HG02678 (cell line): ENCODE measurements around the gene LRP1.

Experiments used
- ATAC-seq: cut with Tn5 transposase; IDR thresholded peaks from one replicate; pipeline ENCODE4 v1.9.1; 2021; ENCODE audit warnings: mild to moderate bottlenecking, moderate library complexity; ENCODE audit not compliant: unreplicated experiment

The LRP1 gene

DNA sequence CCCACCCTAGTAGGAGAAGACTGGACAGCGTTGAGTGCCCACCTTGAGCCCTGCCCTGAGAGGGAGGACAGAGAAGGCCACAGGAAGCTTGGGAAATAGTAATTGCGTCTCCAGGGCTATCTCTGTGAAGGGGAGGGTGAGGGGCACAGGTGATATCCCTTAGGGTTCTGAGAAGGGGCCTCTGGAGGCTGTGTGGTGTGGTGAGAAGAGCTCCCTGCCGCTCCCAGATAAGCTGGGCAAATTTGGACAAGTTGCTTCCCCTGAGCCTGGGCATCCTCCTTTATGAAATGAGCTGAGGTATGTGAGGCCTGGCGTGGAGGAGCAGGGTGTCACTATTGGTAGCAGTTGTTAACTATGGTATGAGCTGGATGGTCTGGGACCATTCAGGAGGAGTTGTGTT, 42.6 kb downstream of the LRP1 start:
- ATAC-seq: no peak

DNA sequence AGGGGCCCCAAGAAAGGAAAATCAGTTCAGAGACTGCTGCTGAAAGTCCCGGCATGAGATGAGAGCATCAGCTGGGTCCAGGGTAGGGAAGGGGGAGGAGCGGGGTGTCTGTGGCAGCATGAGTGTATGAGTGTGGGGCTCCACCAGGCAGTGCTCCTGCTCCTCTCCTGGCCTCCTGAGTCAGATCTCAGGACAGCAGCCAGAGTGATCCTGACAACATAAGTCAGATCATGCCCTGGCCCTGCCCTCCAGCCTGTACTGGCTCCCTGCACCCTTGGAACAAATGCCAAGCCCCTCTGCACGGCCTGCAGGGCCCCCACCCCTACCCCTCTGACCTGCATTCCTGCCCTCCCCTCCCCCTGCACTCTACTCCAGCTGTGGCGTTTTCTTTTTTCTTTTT, 43.4 kb downstream of the LRP1 start:
- ATAC-seq: no peak

DNA sequence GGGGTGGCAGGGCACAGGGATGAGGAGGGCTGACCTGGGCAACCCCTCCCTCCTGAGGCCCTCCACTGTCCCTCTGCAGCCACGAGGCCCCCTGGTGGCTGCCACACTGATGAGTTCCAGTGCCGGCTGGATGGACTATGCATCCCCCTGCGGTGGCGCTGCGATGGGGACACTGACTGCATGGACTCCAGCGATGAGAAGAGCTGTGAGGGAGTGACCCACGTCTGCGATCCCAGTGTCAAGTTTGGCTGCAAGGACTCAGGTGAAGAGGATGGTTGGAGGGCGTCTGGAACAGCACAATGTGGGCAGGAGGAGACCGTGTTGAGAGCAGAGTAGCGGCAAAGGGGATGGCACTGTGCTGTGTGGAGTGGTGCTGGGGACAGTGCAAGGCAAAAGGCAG, 44.8 kb downstream of the LRP1 start:
- ATAC-seq: no peak

DNA sequence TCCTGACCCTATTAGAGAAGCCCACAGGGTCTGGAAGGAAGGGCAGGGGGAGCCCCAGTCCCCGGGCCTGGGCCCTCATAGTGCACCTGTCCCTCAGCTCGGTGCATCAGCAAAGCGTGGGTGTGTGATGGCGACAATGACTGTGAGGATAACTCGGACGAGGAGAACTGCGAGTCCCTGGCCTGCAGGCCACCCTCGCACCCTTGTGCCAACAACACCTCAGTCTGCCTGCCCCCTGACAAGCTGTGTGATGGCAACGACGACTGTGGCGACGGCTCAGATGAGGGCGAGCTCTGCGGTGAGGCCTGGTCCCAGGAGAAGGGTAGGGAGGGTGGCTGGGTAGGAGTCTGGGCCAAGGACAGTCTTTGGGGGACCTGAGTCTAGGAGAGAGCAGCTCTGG, 45.4 kb downstream of the LRP1 start:
- ATAC-seq: no peak

DNA sequence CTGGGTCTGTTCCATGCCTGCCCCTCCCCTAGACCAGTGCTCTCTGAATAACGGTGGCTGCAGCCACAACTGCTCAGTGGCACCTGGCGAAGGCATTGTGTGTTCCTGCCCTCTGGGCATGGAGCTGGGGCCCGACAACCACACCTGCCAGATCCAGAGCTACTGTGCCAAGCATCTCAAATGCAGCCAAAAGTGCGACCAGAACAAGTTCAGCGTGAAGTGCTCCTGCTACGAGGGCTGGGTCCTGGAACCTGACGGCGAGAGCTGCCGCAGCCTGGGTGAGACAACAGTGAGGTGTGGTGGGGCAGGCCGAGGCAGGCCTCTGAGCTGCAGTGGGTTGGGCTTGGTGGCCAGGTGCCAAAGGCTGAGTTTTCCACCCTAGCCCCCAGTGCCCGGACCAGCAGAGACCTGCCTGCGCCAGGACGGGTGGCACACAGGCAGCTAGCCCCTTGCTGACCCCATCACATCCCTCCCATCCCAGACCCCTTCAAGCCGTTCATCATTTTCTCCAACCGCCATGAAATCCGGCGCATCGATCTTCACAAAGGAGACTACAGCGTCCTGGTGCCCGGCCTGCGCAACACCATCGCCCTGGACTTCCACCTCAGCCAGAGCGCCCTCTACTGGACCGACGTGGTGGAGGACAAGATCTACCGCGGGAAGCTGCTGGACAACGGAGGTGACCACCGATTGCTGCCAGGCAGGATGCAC, 47.3 kb downstream of the LRP1 start:
- no peak for ATAC-seq

DNA sequence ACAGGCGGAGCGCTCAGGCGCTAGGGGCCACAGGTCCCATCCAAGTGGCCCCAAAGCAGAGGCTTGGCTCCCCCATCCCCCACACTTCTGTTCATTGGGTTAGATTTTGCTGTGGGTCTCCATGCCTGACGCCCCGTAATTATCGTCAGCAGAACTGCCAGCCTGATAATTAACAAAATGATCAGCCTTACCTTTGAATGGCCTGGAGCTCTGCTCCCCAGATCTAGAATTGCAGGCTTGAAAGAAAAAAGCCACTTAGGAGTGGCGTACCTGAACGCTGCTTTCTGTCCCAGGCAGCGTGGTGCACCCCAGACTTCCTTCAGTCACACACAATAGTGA, 47.8 kb downstream of the LRP1 start:
- ATAC-seq: no peak

DNA sequence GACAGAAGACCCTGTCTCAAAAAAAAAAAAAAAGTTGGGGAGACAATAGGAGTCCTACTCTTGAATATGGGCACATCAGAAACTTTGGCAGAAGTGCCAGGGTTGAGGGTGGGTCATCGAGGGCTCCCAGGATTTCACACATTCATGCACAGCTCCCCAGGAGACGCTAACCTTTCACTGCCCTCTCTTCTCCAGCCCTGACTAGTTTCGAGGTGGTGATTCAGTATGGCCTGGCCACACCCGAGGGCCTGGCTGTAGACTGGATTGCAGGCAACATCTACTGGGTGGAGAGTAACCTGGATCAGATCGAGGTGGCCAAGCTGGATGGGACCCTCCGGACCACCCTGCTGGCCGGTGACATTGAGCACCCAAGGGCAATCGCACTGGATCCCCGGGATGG, 48.6 kb downstream of the LRP1 start:
- no peak for ATAC-seq

DNA sequence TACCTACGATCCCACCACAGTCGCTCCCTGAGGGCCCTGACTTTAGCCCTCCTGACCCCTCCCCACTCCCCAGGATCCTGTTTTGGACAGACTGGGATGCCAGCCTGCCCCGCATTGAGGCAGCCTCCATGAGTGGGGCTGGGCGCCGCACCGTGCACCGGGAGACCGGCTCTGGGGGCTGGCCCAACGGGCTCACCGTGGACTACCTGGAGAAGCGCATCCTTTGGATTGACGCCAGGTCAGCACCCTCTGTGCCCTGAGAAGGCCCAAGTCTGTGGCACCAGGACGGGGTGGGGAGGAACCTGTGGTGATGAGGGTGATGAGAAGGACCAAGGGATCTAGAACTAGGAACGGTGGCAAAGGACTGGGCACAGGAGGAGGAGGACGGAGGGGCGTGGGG, 49.1 kb downstream of the LRP1 start:
- no peak for ATAC-seq

DNA sequence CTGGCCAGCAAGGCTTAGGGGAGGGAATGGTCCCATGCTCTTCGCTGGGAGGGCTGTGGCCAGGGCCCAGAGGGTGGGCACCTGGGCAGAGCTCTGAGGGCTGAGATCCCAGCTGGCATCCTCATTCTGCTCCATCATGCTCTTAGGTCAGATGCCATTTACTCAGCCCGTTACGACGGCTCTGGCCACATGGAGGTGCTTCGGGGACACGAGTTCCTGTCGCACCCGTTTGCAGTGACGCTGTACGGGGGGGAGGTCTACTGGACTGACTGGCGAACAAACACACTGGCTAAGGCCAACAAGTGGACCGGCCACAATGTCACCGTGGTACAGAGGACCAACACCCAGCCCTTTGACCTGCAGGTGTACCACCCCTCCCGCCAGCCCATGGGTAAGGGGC, 49.9 kb downstream of the LRP1 start:
- ATAC-seq: no peak

DNA sequence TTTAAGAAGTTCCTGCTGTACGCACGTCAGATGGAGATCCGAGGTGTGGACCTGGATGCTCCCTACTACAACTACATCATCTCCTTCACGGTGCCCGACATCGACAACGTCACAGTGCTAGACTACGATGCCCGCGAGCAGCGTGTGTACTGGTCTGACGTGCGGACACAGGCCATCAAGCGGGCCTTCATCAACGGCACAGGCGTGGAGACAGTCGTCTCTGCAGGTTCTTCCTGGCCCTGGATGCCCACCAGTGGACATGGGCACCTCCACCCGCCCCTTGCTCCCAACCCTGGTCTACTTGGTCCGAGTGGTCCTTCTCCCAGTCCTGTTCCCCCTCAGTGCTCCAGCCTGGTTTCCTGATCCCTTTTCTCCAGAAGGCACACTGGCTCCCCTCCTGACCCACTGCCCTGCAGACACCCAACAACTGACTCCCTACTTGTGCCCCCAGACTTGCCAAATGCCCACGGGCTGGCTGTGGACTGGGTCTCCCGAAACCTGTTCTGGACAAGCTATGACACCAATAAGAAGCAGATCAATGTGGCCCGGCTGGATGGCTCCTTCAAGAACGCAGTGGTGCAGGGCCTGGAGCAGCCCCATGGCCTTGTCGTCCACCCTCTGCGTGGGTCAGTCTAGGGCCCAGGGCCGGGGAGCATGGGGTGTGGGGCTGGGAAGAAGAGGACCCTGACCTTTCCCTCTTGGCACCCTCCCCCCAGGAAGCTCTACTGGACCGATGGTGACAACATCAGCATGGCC, 51.2 kb downstream of the LRP1 start:
- no peak for ATAC-seq

DNA sequence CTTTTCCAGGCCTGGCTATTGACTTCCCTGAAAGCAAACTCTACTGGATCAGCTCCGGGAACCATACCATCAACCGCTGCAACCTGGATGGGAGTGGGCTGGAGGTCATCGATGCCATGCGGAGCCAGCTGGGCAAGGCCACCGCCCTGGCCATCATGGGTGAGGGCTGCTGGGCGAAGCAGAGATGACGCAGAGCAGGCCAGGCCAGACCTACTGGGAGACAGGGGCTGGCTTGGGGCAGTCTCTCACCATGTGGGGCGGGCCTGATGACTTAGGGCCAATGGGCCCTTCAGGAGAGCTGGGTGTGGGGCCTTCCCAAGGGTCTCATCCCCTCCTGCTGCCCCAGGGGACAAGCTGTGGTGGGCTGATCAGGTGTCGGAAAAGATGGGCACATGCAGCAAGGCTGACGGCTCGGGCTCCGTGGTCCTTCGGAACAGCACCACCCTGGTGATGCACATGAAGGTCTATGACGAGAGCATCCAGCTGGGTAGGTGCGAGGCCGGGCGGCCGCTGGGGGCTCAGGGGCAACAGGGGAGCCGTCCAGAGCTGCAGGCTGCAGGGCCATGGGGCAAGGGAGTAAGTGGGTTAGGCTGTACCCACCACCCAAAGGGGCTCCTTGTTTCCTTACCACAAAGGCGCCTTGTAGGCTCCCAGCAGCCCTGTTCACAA, 52.2 kb downstream of the LRP1 start:
- no peak for ATAC-seq

DNA sequence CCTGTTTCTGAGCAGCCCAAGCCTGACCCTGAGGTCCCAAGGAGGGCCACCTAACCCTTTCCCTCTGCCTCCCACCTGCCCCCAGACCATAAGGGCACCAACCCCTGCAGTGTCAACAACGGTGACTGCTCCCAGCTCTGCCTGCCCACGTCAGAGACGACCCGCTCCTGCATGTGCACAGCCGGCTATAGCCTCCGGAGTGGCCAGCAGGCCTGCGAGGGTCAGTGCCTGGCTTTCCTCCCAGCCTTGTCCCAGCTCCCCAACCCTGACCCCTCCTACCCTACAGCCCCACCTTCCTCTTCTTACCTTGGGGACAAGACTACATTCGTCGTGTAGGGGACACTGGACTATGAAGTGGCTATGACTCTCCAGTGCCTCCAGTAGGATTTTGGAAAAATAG, 52.8 kb downstream of the LRP1 start:
- no peak for ATAC-seq

DNA sequence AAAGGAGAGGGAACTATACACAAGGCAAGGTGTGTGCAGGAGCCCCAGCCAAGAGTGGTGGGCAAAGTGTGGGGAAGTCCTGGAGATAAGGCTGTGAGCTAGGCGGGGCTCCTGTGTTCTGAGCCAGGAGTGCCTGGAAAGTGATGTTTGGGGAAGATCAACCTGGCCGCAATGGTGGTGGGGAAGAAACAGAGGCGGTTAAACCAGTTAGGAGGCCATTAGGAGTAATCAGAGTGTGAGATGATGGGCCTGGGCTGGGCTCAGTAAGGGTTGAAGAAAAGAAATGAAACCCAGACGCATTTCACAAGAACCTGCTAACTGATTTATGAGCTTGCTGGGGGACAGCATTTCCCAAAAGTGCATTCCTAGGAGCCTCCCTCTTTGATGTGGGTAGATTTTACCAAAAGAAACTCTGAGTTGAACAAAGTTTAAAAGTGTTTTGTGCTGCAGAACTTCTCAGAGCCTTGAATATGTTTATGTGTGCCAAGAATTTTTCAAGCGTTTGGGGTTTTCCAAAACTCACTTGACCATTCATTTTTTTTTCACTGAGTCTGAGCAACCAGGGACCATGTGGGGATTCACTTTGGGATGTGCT, 53.4 kb downstream of the LRP1 start:
- ATAC-seq: no peak

DNA sequence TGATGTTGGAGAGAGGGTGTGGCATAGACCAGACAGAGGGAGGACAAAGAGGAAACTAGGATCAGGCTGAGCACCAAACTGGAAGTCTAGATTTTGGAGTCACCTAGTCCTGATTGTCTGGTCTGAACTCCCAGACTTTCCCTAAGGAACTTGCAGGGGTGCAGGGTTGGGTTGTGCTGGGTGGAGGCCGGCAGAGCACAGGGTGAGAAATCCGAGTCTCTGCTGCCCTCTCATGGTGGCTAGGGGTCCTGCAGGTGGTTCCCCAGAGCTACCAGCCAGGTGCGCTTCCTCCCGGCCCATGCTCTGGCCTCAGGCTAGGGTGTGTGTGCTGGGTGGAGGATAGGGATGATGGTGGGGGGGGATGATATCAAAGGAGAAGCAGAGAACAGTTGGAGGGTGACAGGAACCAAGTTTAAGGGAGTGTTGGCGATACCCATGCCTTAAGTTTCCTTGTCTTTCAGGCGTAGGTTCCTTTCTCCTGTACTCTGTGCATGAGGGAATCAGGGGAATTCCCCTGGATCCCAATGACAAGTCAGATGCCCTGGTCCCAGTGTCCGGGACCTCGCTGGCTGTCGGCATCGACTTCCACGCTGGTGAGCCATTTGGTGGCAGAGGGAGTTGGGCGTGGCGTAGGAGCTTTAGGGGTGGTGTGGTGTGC, 54.8 kb downstream of the LRP1 start:
- ATAC-seq: peak; percentile 91

DNA sequence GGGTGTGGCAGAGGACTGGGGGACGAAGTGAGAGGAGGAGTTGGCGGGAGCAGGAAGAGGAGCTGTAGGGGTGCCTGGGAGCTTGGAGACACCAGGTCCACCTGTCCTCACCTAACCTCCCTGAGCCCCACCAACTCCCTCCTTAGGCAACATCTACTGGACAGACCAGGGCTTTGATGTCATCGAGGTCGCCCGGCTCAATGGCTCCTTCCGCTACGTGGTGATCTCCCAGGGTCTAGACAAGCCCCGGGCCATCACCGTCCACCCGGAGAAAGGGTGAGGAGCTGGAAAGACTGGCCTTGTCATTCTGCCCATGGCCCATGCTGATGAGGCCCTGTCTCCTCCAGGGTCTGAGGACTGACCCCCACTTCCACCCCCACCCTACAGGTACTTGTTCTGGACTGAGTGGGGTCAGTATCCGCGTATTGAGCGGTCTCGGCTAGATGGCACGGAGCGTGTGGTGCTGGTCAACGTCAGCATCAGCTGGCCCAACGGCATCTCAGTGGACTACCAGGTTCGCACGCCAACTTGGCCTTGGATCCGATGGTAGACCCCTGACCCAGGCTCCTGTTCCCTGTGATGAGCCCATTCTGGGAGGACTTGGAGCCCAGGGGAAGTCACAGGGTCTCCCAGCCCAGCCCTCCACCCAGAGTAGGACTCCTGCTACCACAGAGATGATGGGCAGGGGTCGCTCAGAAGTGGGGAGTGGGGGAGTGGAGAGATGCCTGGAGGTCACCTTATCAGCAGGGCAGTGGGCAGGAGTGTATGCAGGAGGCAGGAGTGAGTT, 55.8 kb downstream of the LRP1 start:
- no peak for ATAC-seq

DNA sequence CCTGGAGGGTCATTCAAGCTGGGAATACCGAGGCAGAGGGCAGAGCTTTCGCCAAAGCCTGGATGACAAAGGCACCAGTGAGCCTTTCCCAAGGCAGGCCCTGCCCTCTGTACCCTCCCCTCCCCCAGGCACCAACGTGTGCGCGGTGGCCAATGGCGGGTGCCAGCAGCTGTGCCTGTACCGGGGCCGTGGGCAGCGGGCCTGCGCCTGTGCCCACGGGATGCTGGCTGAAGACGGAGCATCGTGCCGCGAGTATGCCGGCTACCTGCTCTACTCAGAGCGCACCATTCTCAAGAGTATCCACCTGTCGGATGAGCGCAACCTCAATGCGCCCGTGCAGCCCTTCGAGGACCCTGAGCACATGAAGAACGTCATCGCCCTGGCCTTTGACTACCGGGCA, 57.1 kb downstream of the LRP1 start:
- ATAC-seq: no peak

DNA sequence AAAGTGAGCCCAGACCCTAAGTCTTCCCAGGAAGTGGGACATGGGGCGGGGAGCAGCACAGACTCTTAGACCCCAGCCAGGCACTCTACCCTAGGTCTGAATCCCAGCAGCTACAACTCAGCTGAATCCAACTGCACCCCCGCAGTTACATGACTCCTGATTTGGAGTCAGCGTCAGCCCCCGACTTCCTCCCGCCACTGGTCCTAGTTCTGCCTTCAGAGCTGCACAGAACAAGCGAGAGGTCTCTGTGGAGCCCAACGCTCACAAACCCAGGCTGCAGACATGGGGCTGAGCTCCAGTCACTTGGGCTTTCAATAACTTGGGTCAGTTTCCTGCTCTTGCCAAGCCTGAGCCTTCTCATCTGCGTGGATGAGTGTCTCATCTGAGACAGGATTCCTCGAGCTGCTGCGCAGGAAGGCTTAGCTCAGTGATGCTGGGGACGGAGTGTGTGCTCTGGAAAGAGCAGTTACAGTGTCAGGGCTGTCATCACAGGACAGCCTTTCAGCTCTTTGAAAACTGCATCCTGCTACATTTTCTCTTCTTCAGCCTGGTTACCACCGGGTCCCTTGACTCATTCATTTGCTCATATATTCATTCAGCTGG, 57.7 kb downstream of the LRP1 start:
- ATAC-seq: no peak

DNA sequence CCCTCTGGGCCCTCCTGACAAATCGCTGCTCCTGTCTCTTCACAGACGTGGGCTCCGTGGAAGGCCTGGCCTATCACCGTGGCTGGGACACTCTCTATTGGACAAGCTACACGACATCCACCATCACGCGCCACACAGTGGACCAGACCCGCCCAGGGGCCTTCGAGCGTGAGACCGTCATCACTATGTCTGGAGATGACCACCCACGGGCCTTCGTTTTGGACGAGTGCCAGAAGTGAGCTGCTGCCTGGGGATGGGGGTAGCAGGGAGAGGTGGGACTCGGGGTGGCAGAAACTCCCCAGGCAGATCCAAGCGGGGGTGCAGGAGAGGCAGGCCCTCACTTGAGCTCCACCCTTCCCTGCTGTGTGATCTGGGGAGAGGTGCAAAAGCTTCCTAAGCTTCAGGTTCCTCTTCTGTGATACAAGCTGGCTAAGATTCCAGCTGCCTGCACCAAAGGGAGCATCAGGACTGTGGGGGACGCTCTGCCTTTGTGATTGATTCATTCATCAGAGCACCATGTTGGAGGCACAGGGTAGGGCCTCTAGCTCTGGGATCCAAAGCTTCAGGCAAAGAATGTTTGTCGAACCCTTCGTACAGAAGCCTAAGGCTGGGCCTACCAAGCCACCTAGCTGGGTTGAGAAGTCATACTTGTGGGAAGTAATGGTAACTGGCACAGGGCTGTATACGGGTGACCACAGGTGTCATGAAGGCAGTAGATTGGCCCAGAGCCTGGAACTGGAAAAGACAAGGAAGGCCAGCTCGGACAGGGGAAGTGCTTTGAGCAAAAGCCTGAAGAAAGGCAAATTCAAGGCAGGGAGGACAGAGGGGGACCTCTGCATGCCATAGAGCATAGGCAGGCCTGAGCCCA, 59.2 kb downstream of the LRP1 start:
- ATAC-seq: no peak

DNA sequence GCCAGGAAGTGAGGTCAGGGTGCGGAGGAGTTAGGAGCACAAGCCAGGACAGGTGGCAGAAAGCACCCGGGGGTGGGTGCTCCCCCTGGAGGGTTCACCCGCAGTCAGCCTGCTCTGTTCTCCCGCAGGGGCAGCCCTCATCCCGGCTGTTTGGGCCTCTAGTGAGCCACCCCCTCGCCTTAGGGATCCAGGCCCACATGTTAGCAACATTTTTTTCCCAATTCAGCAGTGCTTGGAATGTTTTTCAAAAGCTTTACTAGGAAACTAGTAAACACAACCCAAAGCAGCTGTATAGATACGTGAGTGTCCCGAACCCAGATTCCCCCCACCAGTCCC, 59.8 kb downstream of the LRP1 start:
- ATAC-seq: no peak
